ENCODE measurements around the gene LTF. TPM values are rescaled to one million over a fixed set of nuclear protein-coding genes. Genes with fewer than 3 reads are reported as not detected.
A peak's percentile ranks its signal among the peaks of the same experiment; 100 is the strongest.

LTF gene
- total and polyA plus RNA-seq, 2 experiments from 2014 or later = 0.73 to 1.3 TPM

- TF ChIP-seq ETS1 (IDR thresholded peaks at IDR 0.05) (no peak), POLR2AphosphoS5 (IDR thresholded peaks at IDR 0.05; ENCODE audit: low read depth) (no peak), ZNF462 (CRISPR knock-in tag; IDR thresholded peaks at IDR 0.05) (no peak), JUNB (IDR thresholded peaks at IDR 0.05; ENCODE audit: unreplicated experiment) (no peak), STAT1 (IDR thresholded peaks at IDR 0.05; ENCODE audit: unreplicated experiment) (no peak), ZNF331 (CRISPR knock-in tag; IDR thresholded peaks at IDR 0.05; ENCODE audit: low read depth) (no peak), CREB1 (CRISPR knock-in tag; IDR thresholded peaks at IDR 0.05; ENCODE audit: low read depth) (no peak), NANOG (IDR thresholded peaks at IDR 0.05; ENCODE audit: borderline replicate concordance) (no peak)
Measured at GRCh38 chr3:46413951-46414350, 50.8 kb downstream of the LTF start (continued).

GRCh38 chr3:46412786-46413298 is 51.9 kb downstream of the LTF start:
- Histone ChIP-seq H3K79me2 (replicated peaks; ENCODE audit: insufficient read depth) (no peaks in the 10 kb centered on the region), H3K9me2 (ENCODE audit: insufficient read depth) (no peaks in the 10 kb centered on the region), H3K4me1 (ENCODE audit: insufficient read depth) (no peaks in the 10 kb centered on the region), H2AFZ (peak overlapping the region; percentile 6; the same call in 1 of the 2 replicates), H3K36me3 (ENCODE audit: insufficient read depth) (no peaks in the 10 kb centered on the region), H4K20me1 (replicated peaks; ENCODE audit: insufficient read depth) (no peaks in the 10 kb centered on the region), H3K27ac (ENCODE audit: low read depth) (no peak overlapping the region), H3K27me3 (ENCODE audit: insufficient read depth) (no peaks in the 10 kb centered on the region), H3K4me3 (no peak overlapping the region), H3K4me2 (no peak overlapping the region), H3F3A (replicated peaks; ENCODE audit: low read depth) (no peaks in the 10 kb centered on the region)
- Mint-ChIP-seq H3K36me3 (ENCODE audit: low read depth) (no peaks in the 10 kb centered on the region), H3K27me3 (ENCODE audit: insufficient read depth, low read depth, poor library complexity) (no peaks in the 10 kb centered on the region), H3K9me3 (no peaks in the 10 kb centered on the region), H3K4me1 (peaks cover 8% of the 10 kb centered on the region; the same call in 2 of the 3 replicates), H3K27ac (no peak overlapping the region), H3K4me3 (no peak overlapping the region)
- no peak for DNase-seq (ENCODE audit: low spot score)
- no peak for ATAC-seq
- TF ChIP-seq CTCF (conservative IDR thresholded peaks at IDR 0.05; ENCODE audit: low read depth in 2 of 2) = no peak
- no peak for TF ChIP-seq REST (IDR thresholded peaks at IDR 0.05; ENCODE audit: unreplicated experiment)
- no peak for TF ChIP-seq POLR2AphosphoS5 (IDR thresholded peaks at IDR 0.05; ENCODE audit: low read depth)
